IPS-18a (cell line): Measurements from ENCODE around the gene PGM1.

ENCODE experiments used
- H3K27ac ChIP-seq: one replicate; pipeline ENCODE4 v1.5.1; 2013; ENCODE audit warnings: low read length
- H3K27me3 ChIP-seq: one replicate; pipeline ENCODE4 v1.6.1; 2013; ENCODE audit warnings: mild to moderate bottlenecking, low read length; ENCODE audit not compliant: control insufficient read depth, insufficient read depth
- H3K36me3 ChIP-seq: one replicate; pipeline ENCODE4 v1.6.1; 2013; ENCODE audit warnings: low read depth, low read length; ENCODE audit not compliant: control insufficient read depth
- H3K4me1 ChIP-seq: one replicate; pipeline ENCODE4 v1.6.1; 2013; ENCODE audit warnings: low read depth, low read length; ENCODE audit not compliant: control insufficient read depth
- H3K4me3 ChIP-seq: one replicate; pipeline ENCODE4 v1.5.1; 2013; ENCODE audit warnings: low read length
- H3K9ac ChIP-seq: one replicate; pipeline ENCODE4 v1.6.1; 2013; ENCODE audit warnings: mild to moderate bottlenecking, low read length, moderate library complexity
- H3K9me3 ChIP-seq: one replicate; pipeline ENCODE4 v1.6.1; 2013; ENCODE audit warnings: low read depth, low read length; ENCODE audit not compliant: control insufficient read depth

Gene PGM1

GRCh38 chr1:63634471-63634870 is 41.3 kb downstream of the PGM1 start:
- Histone ChIP-seq H3K27ac (no peak overlapping the region), H3K27me3 (no peaks in the 10 kb centered on the region), H3K4me3 (no peak overlapping the region), H3K4me1 (no peaks in the 10 kb centered on the region), H3K9me3 (no peaks in the 10 kb centered on the region), H3K36me3 (peaks cover 22% of the 10 kb centered on the region), H3K9ac (no peak overlapping the region)

GRCh38 chr1:63635681-63636080 is 42.5 kb downstream of the PGM1 start:
- Histone ChIP-seq H3K27ac (no peak overlapping the region), H3K4me3 (no peak overlapping the region), H3K9me3 (no peaks in the 10 kb centered on the region), H3K36me3 (peaks cover 19% of the 10 kb centered on the region), H3K4me1 (no peaks in the 10 kb centered on the region), H3K27me3 (no peaks in the 10 kb centered on the region), H3K9ac (no peak overlapping the region)

- Histone ChIP-seq H3K27me3 (no peaks in the 10 kb centered on the region), H3K9me3 (no peaks in the 10 kb centered on the region), H3K9ac (no peak overlapping the region), H3K27ac (no peak overlapping the region), H3K36me3 (peaks cover 18% of the 10 kb centered on the region), H3K4me3 (no peak overlapping the region), H3K4me1 (no peaks in the 10 kb centered on the region)
Observed at GRCh38 chr1:63636192-63637105, 43.2 kb downstream of the PGM1 start.

- Histone ChIP-seq H3K4me3 (no peak overlapping the region), H3K27me3 (no peaks in the 10 kb centered on the region), H3K4me1 (no peaks in the 10 kb centered on the region), H3K27ac (no peak overlapping the region), H3K9ac (no peak overlapping the region), H3K36me3 (peaks cover 10% of the 10 kb centered on the region), H3K9me3 (no peaks in the 10 kb centered on the region)
Observed at GRCh38 chr1:63638471-63638870, 45.3 kb downstream of the PGM1 start.

- H3K4me3 ChIP-seq, result no peak overlapping the region
- peaks cover 10% of the 10 kb centered on the region for H3K36me3 ChIP-seq
- H3K9ac ChIP-seq, result no peak overlapping the region
- no peaks in the 10 kb centered on the region for H3K27me3 ChIP-seq
- no peaks in the 10 kb centered on the region for H3K4me1 ChIP-seq
- no peaks in the 10 kb centered on the region for H3K9me3 ChIP-seq
- H3K27ac ChIP-seq, result no peak overlapping the region
Observed at GRCh38 chr1:63638875-63639274, 45.7 kb downstream of the PGM1 start.

- Histone ChIP-seq H3K4me3 (no peak overlapping the region), H3K9ac (no peak overlapping the region), H3K27me3 (no peaks in the 10 kb centered on the region), H3K4me1 (no peaks in the 10 kb centered on the region), H3K36me3 (peaks cover 10% of the 10 kb centered on the region), H3K27ac (no peak overlapping the region), H3K9me3 (no peaks in the 10 kb centered on the region)
Observed at GRCh38 chr1:63640633-63641567, 47.7 kb downstream of the PGM1 start.

- no peaks in the 10 kb centered on the region for H3K27me3 ChIP-seq
- H3K36me3 ChIP-seq, result peaks cover 6% of the 10 kb centered on the region
- H3K9me3 ChIP-seq, result no peaks in the 10 kb centered on the region
- no peak overlapping the region for H3K27ac ChIP-seq
- no peak overlapping the region for H3K9ac ChIP-seq
- H3K4me1 ChIP-seq, result no peaks in the 10 kb centered on the region
- no peak overlapping the region for H3K4me3 ChIP-seq
Observed at GRCh38 chr1:63641615-63642014, 48.4 kb downstream of the PGM1 start.

GRCh38 chr1:63642901-63643300 is 49.7 kb downstream of the PGM1 start:
- Histone ChIP-seq H3K4me1 (no peaks in the 10 kb centered on the region), H3K4me3 (no peak overlapping the region), H3K27me3 (no peaks in the 10 kb centered on the region), H3K9ac (no peak overlapping the region), H3K36me3 (peaks cover 4% of the 10 kb centered on the region), H3K9me3 (no peaks in the 10 kb centered on the region), H3K27ac (no peak overlapping the region)

GRCh38 chr1:63643517-63643916 is 50.3 kb downstream of the PGM1 start:
- Histone ChIP-seq H3K36me3 (peaks cover 2% of the 10 kb centered on the region), H3K9me3 (no peaks in the 10 kb centered on the region), H3K4me3 (no peak overlapping the region), H3K27ac (no peak overlapping the region), H3K4me1 (no peaks in the 10 kb centered on the region), H3K9ac (no peak overlapping the region), H3K27me3 (no peaks in the 10 kb centered on the region)

- Histone ChIP-seq H3K36me3 (no peaks in the 10 kb centered on the region), H3K9me3 (no peaks in the 10 kb centered on the region)
Observed at GRCh38 chr1:63643926-63644325, 50.7 kb downstream of the PGM1 start.

GRCh38 chr1:63645317-63645716 is 52.1 kb downstream of the PGM1 start:
- Histone ChIP-seq H3K27me3 (no peaks in the 10 kb centered on the region), H3K36me3 (no peaks in the 10 kb centered on the region), H3K27ac (no peak overlapping the region), H3K9me3 (no peaks in the 10 kb centered on the region), H3K9ac (no peak overlapping the region), H3K4me3 (no peak overlapping the region), H3K4me1 (no peaks in the 10 kb centered on the region)

More at GRCh38 chr1:63643926-63644325, 50.7 kb downstream of the PGM1 start:
- Histone ChIP-seq H3K4me3 (no peak overlapping the region), H3K4me1 (no peaks in the 10 kb centered on the region), H3K27me3 (no peaks in the 10 kb centered on the region), H3K9ac (no peak overlapping the region), H3K27ac (no peak overlapping the region)
